Stimulated activated CD8-positive, alpha-beta memory T cell treated with anti-CD3 and anti-CD28 coated beads, Interleukin-2, amount 100 ng/mL, for 48 hours (primary cell): ENCODE data around the gene CMTM4.
A peak's percentile ranks its signal among the peaks of the same experiment; 100 is the strongest.

ENCODE experiments used
- DNase-seq, 2 donors: peaks; one replicate each; pipeline ENCODE4 v3.0.0-alpha.2; 2020; ENCODE audit warnings: low read depth in 2 of 2

The CMTM4 gene

DNA sequence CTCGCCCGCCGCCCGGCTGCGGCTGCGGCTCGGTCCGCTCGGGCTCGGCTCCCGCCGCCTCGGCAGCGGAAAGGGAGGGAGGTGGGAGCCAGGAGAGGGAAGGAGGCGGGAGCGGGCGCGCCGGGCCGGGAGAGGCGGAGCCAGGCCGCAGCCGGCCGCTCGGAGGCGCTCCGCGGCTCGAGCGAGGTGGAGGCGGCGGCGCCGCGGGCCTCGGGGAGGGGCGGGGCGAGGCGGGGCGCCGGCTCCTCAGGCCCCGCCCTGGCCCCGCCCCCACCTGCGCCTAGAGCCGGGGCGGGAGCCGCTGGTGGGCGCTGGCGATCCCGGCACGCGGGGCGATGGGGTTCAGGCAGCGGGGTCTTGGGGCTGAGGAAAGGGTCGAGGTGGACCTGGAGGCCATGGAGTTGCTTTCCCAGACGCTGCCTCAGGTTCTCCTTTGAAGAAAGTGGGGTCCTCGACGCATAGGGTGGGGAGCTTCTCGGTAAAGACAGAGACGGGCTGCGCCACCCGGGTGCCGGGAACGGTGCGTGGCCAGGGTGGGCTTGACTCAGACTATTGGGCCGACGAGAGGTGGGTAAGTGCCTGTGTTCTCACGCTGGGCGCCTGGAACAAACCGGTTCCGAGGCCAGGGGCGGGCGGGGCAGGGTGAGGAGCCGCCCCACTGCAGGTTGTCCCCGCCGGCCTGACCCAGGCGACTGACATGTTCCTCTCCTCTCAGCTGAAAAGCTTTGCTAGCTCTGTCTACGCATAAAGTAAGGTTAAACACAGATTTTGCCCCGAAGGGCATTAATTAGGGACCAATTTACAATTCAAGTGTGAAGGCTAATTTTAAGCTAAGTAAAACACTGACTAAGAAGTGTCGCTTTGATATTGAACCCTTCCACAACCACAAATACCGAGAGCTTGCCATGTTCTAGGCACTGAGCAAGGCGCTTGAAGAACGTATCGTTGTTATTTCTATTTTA, at the start of gene CMTM4:
CMTM4 (minus strand) TSS at position 75 of the 962 bp plus-strand sequence. CDS start 218 bp downstream, outside the sequence.
- peak; percentile 54 to 61 for DNase-seq

DNA sequence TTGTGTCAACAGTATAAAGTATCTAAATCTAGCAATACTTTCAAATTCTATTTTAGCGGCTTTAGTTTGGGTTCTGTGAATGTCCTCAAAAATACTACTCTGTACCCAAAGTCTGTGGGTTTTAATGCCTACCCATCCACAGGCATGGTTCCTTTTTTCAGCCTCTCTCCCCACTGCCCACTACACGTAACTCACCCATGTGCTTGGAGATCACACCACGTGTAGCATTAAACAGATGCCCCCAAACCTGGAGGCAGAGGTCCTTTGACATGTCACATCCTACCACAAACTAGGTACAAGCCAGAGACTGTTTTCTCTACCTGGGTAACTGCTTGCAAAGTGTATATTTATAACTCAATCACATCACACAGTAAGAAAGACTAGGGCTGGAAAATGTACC, 49.5 kb upstream of the CMTM4 start:
- no peak for DNase-seq

DNA sequence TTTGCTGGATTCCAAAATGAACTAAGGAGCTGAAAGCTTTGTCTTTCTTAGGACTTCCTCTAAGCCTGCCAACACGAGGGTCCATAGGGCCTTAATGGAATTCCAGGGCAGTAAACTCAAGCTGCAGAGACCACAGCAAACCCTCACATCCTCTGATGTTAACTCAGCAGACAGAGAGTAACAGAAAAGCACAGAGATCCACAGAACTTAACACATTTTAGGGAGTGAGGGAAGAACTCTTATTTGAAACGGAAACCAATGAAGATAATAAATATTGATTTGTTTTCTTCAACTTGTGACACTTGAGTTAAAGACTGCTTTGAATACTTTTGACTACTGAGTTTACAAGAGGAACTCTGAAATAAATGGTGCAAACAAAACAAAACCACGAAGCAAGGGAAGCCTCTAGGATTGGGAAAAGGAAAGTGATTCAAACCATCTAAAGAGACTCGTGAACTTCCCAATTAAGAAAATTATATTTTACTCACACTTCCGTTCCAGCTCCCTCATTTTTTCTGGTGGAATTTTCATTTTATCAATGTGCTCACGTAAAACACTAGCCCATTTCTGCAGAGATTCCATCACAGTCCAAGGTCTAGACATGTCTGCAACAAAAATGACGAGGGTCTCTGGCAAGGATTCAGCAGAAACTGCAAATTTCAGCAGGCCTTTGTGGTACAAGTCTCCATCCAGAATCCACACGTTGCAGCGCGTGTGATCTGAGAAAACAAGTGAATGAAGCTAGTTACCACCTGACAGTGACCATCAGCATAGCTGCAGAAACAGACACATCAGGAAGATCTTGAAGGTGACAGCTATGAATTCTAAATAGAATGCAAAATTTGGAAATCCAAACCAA, 45.6 kb upstream of the CMTM4 start:
- DNase-seq = no peak

DNA sequence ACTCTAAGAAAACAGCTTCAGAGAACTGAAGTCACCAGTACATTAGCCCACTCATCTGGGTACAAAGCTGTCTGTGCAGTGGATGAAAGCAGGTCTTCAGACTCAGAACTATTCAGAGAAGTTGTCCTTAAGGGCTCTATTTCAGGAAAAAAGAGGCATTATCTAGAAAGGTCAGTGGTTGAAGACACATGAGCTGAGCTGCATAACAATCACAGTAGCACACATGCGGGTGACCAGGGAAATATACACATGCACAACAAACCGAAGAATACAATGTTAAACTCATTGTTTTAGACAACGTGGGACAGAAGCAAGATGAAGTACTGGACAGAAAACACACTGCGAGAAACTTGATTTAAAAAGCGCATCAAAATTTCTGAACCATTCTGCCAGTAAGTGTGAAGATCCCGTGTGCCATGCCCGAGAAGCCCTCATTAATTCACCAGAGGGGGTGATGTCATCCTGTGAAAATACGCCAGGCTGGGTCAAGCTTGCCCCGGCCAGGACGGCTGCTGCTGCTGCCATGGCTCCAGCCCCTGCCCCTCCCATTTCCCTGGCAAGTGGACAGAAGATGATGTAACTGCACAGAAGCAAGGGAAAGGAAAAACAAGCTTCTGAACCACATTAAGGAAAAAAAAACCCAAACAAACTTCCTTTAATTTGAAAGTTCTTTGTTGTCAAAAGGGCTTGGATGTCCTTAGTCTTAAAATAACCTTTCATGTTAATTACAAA, 44.8 kb upstream of the CMTM4 start:
- no peak for DNase-seq

DNA sequence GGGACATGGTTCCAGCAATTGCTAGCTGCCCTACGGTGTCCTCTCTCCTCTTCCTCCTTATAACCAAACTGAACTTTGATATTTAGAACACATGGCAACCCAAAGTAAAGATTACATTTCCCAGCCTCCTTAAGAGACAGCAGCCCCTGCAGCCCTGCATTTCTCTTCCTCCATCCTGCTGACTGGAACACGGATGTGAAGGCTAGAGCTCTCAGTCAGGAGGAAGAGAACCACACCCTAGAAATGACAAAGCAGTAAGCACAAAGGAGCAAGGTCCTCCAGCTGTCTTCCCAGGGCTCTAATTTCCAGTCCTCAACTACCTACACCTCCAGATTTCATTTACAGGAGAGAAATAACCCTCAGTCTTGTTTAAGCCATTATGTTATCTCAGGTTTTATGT, 44.0 kb upstream of the CMTM4 start:
- no peak for DNase-seq

DNA sequence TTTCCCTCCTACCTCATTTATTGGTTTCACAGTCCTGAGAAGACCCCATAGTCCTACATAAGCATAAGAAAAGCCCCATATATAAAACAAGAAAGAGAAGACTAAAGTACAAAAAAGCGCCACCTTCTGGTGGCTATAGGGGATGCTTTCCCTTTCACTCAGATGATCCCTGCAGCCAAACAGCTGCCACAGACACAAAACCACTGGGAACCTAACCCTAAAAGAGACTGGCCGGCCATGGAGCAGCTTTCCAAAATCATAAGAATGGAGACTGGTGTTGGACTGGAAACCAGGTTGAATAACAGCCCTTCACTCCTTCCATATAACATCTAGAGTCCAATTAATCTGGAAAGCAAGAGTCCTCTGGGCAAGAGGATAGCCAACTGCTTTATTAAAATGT, 43.5 kb upstream of the CMTM4 start:
- DNase-seq = peak in 1 of 2 donors; percentile 14

DNA sequence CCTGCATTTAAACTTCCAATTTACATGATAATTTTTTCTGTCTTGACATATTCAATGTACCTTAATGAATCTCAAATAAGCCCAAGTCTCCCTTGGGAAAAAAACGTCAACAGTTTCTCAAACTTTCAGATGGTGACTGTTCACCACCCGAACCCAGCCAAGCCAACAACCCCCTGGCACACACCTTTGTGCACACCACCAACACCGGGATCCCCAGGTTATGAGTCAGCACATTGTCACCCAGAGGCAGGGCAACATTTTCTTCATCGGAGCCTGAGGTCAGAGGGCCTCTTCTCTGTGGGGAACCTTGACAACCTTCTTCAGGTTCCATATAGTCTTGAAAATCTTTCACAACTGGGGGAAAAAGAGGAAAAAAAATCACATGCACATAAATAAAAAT, 39.3 kb upstream of the CMTM4 start:
- DNase-seq = no peak

DNA sequence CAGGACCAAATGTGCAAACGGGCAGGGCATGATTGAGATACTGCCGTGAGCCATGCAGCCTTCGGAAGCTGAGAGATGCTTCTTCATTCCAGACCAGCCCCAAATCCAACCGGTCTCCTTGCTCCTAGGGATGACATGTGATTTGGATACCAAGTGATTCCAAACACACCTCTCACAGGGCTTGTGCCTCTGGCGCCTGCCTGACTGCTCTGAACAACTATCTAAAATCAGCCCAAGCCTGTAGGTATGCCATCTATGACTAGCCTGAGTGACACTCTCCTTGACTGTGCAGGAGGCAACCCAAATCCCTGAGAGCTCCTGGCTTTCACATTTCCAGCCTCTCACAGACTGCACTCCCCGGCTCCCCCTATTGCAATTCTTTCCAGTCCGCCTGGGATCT, 34.6 kb upstream of the CMTM4 start:
- DNase-seq = no peak

DNA sequence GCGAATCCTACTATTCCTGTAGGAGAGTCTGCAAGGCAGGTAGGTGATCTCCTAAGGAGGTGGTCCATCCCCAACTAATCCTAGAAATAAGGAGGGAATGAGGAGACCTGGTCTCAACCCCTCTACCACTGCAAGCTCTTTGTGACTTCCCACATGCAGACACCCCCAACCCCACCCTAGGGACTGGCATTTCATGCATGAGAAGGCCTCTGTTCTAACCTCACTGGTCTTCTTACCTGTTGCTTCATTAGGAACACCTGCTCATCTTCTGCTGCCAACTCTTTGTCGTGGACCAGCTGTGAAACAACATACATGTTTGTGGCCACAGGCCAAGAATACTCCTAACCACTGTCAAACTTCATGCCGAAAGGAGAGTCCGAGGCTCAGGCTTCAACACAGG, 32.3 kb upstream of the CMTM4 start:
- DNase-seq = no peak

DNA sequence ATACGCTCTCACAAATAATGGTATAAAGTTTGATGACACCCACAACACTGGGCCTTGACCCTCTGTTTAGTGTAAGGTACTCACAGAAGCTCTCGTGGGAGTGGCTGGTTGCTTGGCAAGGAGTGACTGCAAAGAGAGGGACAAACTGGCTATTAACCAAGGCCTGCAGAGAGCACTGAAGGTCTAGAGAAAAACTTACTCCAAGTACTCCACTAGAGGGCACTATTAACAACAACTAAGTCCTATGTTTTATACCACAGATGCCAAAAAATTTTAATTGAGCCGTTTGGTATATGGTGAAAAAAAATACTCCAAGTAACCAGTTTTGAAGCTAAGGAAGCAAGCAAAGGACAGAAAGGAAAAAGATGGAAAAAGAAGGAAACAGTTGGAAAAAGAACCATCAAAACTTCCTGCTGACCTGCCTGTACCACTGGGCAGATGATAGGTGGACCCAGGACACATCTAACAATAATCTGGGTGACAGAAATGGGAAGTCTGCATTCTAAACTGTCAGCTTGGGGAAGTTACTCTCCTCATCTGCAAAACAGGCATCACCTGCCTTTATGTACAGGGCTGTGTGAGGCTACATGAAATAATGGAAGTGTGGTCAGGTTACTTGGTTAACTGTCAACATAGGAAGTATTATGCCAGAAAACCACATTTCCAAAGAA, 31.7 kb upstream of the CMTM4 start:
- DNase-seq = no peak

DNA sequence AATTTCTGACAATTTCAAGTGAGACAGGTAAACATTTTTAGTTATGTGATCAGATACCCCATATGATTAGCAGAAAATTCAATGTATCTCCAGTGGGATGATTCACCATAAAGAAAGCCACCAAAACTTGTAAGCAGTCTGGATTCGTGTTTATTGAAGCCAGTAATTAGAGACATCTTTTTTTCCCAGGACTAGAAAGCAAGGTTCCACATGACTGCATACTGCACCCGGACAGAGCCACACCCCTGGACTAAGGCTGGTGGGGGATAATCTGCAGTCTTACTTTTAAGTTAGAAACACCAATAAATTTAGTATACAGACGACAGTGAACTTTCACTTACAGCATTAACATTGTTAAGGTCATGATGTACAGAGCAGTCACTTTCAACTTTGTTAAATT, 24.2 kb upstream of the CMTM4 start:
- no peak for DNase-seq

DNA sequence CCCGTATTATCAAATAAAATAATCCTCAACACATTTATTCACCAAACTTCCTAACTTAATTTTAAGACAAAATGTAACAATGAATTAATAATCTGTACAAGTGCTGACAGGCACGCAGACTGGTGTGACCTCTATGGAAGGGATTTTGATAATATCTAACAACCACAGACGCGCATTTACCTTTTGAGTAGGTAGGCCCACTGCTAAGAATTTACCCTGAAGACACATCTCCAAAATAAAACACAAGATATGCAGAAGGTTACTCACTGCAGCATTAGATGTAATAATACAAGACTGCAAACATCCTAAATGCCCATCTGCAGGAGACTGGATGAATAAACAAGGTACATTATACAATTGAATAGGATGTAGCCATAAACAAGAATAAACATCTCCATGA, 22.7 kb upstream of the CMTM4 start:
- DNase-seq = no peak

DNA sequence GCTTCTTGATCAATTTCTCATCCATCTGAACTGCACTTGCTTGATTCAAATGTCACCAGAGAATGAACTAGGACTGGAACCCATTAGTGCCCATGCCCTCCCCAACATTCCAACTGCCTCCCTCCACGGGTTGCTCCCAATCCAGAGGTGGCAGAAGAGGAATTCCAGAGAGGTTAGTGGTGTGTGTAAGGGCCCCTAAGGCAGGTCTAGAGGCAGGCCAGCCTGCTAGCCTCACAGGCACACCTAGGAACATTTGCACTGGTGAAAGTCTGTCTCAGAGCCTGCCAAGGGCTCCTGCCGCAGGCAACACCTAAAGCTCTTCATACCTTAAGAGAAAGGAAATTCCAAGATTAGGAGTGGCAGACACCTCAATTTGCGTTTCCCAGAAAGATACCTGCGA, 21.2 kb upstream of the CMTM4 start:
- no peak for DNase-seq

DNA sequence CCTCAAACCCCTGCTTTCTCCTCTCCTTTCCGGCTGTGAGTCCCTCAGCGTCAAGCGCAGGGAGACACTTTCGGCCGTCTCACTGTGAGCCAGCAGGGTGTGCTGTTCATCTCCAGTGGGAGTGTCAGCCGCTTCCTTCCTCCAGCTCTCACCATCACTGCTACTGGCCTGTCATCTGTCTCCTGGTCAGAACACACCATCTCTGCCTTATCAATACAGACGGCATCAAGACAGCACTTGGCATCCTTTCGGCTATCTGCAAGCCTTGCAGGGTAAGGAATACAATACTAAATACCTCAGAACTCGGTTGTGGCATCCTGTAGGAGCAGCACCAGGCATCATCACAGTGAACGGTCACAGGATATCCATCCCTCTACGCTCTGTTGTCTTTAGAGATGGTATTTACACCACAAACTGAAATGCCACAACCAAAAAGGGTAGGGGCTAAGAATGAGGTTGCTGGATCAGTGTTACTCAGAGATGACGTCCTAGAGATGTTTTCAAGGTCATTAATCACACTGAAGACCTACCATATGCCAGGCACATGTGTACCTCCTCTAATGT, 20.7 kb upstream of the CMTM4 start:
- no peak for DNase-seq

DNA sequence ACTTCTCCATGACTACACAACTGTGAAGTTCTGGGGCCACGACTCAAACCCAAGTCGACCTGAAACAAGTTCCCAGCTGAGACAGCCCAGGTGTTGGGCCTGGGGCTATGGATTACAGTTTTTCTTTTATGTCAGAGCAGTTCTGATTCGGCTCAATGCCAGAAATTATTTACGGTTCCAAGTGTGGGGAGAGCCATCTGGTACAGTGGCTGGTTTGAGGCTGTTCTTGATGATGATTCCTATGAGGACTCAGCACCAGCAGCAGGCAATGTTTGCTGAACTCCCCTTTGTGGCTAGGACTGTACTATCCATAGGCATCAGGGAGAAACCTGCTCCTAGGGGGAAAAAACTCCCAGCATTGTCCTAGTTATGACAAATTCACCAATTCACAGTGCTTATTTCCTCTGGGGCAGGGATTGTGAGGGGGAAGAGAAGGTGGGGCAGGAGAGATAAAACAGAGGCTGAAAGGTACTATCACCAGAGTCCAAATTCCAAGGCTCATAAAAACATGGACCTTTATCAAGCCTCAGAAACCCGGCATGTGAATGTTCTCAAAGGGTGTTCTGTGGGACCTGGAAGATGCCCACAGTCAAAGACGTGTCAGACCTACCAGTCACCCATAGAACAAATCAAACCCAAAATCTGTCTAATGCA, 18.2 kb upstream of the CMTM4 start:
- no peak for DNase-seq

DNA sequence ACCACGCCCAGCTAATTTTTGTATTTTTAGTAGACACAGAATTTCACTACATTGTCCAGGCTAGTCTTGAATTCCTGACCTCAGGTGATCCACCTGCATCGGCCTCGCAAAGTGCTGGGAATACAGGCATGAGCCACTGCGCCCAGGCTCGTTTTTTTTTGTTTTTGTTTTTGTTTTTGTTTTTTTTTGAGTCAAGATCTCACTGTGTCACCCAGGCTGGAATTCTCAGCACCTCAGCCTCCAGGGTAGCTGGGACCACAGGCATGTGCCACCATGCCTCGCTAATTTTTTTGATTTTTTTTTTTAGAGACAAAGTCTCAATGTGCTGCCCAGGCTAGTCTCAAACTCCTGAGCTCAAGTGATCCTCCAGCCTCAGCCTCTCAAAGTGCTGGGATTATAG, 17.5 kb upstream of the CMTM4 start:
- no peak for DNase-seq

DNA sequence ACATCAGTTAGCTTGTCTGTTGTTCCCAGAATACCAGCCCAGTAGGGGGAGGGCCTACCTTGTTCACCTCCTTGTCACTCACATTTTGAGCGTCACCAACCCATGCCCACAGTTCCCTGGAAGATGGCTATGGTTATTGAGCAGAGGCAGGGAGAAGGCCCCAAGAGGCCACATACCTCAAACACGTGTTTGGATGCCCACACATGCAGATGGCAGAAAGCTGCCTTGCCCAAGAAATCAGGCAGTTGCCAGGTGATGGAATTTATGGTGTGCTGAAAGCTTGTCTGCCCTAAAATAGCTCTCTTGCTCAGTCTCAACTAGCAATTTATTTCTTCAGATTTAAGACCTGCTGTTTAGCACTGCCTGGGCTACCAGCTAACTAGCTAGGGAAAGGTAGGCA, 16.5 kb upstream of the CMTM4 start:
- DNase-seq = no peak

DNA sequence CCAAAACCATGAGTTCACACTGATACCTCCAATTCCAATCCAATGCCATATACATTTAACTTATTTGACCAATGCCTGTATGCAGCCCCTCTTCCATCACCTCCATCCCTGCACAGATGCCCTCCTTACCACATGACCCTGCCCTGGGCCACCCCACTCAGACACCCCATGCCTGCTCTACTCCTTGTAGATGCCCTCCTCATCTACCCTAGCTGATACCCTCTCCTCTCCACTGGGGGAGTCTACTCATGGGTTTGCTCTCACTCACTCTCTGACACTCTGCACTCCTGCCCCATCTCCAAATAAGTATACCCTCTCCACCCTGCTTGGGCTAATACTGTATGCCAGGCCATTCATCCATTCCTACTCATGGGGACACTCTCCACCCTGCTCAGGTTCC, 16.0 kb upstream of the CMTM4 start:
- DNase-seq = no peak

DNA sequence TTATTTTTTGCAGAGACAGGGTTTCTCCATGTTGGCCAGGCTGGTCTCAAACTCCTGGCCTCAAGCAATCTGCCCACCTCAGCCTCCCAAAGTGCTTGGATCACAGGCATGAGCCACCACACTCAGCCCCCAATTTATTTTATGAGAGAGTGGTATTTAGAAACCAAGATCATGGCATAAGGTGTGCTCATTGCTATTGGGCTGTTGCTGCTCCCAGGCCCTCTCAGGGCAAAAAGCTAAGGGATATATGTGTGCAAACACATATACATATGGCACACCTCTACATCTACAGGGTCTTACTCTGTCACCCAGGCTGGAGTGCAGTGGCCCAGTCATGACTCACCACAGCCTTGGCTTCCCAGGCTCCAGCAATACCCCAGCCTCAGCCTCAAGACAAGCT, 15.0 kb upstream of the CMTM4 start:
- DNase-seq = no peak

DNA sequence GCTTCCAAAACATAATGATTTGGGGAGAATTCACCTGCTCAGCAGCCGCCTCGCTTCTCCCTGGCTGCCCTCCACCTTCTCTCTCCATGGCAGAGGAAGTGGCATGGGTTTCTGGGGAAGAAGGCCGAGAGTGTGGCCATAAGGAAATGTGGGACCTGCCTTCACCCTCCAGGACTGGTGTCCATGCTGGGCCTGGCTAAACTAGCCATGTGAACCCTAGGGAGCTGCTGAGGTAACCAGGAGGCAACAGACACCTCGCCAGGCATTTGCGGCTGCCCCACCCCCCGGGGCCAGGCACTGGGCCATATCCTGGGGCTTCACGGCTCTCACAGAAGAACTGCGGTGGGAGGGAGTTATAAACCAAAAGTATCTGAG, 9.9 kb upstream of the CMTM4 start:
- no peak for DNase-seq
